Activated CD4-positive, alpha-beta T cell treated with anti-CD3 and anti-CD28 coated beads, Interleukin-2, amount 50 U/mL, for 4 hours (primary cell): ENCODE results near the gene TTC23.

Source experiments
- DNase-seq, 2 experiments: peaks; one replicate each; pipeline ENCODE4 v3.0.0-alpha.2; 2020

TTC23 gene

GRCh38 chr15:99099661-99100060 lies 149.7 kb downstream of the TTC23 start:
- DNase-seq = no peak

GRCh38 chr15:99098991-99099390 lies 150.4 kb downstream of the TTC23 start:
- no peak for DNase-seq

- no peak for DNase-seq
Observed at GRCh38 chr15:99098426-99098825, 151.0 kb downstream of the TTC23 start.

GRCh38 chr15:99097441-99098410 lies 151.7 kb downstream of the TTC23 start:
- DNase-seq = no peak

GRCh38 chr15:99096894-99097426 lies 152.4 kb downstream of the TTC23 start:
- no peak for DNase-seq

- no peak for DNase-seq
Observed at GRCh38 chr15:99096173-99096893, 153.0 kb downstream of the TTC23 start.

GRCh38 chr15:99095626-99096025 lies 153.8 kb downstream of the TTC23 start:
- no peak for DNase-seq

GRCh38 chr15:99092554-99093172 lies 156.7 kb downstream of the TTC23 start:
- DNase-seq = no peak

GRCh38 chr15:99090938-99091337 lies 158.4 kb downstream of the TTC23 start:
- no peak for DNase-seq

GRCh38 chr15:99090011-99090699 lies 159.2 kb downstream of the TTC23 start:
- no peak for DNase-seq

GRCh38 chr15:99087405-99087943 lies 161.9 kb downstream of the TTC23 start:
- no peak for DNase-seq

- no peak for DNase-seq
Observed at GRCh38 chr15:99086327-99086667, 163.1 kb downstream of the TTC23 start.
